Left colon (tissue), 2 donors: ENCODE data around the gene ATXN7. TPM values are rescaled to one million over a fixed set of nuclear protein-coding genes. Genes with fewer than 3 reads are reported as not detected.

Experiments
- ATAC-seq: fragments of 200-7000 bp; cut with Tn5 transposase; one replicate; pipeline ENCODE4 v1.9.1; 2020; ENCODE audit warnings: mild to moderate bottlenecking, moderate library complexity
- DNase-seq, 2 donors: peaks; one replicate each; pipeline ENCODE4 v3.0.0-alpha.2; 2020
- intact Hi-C, 2 donors: fragments of 100-400 bp; cut with DNase I in 1 of 2; cut with micrococcal nuclease in 1 of 2; formaldehyde crosslinking; loops; one replicate each; pipeline versions ENCODE4 v1.11.2 to v1.14.0; 2022; cut with DNase I, micrococcal nuclease
- total RNA-seq, 2 donors: library from RNA; stranded (reverse); fragmentation: NEBNext Ultra II Directional; extraction: Animal tissue kit (Norgen Biotek cat#: 25700); gene quantifications; one replicate each; pipeline ENCODE4 v1.2.1, GENCODE V29; 2021
- donor health status: DM: no; HTN: no; CAD: no.
- donor health status: DM: yes; HTN: yes; CAD: no.

Gene ATXN7
- total RNA-seq, 2 donors from 2014 or later, result 32.4 to 45.9 TPM

DNA sequence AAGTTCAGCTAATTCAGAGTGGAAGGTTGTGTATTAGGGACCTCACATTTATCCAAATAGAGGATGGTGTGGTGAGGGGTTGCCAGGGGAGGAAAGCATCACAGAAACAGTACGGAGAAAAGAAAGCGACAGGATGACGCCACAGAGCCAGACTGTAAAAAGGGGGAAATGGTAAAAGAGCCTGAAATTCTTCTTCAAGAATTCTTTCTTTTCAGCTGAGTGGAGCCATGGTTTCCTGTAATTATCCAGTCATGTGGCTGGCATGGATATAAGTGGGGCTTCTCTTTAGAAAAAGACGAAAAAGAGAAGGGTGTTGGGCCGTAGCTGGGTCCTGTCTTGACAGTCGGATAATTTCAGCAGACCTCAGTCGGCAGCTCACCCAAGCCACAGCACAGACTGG is 184.1 kb downstream of the ATXN7 start:
- intact Hi-C loops, result no loop called here
- DNase-seq, result no peak
- ATAC-seq, result no peak

- no peak for ATAC-seq
- intact Hi-C loops, result no loop called here
- no peak for DNase-seq
These were observed 185.0 kb downstream of the ATXN7 start for GRCh38 chr3:64048631-64049061.

DNA sequence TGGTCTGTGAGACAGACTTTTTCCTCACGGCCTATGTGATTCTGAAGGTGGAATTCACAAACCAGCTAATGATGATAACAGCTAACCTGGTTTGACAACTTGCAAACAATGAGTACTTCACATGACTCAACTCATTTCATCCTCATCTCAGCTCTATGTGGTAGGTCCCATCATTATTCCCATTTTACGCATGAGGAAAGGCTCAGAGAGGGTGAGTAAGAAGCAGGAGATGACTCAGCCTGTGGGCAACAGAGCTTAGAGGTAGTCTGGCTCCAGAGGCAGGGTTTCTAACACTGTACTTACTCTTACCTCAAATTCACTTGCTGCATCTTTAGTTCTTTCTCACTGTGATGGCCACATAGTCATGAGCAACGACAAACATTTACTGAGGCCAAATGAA is 185.5 kb downstream of the ATXN7 start:
- intact Hi-C loops, result no loop called here
- ATAC-seq, result no peak
- DNase-seq, result no peak

GRCh38 chr3:64049832-64050231 is 186.2 kb downstream of the ATXN7 start:
- intact Hi-C loops, result no loop called here
- ATAC-seq, result no peak
- no peak for DNase-seq

Other genes with a start within 250 kb of the ATXN7 start
- gene SNTN, start 211.2 kb upstream of the ATXN7 start, total RNA-seq, result under 1 TPM in 1 of 2 donors, not detected in 1; 0.39 TPM
- not detected for gene C3orf49, start 44.6 kb upstream of the ATXN7 start, total RNA-seq
- gene THOC7, start 62 bp upstream of the ATXN7 start, total RNA-seq, result 10 to 100 TPM; 54.0 to 62.1 TPM
- gene SCAANT1, start 48.5 kb downstream of the ATXN7 start, total RNA-seq, result not detected
- 10 to 100 TPM; 49.4 to 51.4 TPM for gene PSMD6, start 159.6 kb downstream of the ATXN7 start, total RNA-seq